Natural killer cell (primary cell): ENCODE results near the gene SCN11A. TPM values are rescaled to one million over a fixed set of nuclear protein-coding genes. Genes with fewer than 3 reads are reported as not detected.

Experiments
- ATAC-seq, 3 donors: fragments of 150-1000 bp in 2 of 3; fragments of 200-7000 bp in 1 of 3; cut with Tn5 transposase; 1 replicate in 1 of 3; 2 replicates in 2 of 3; pipeline ENCODE4 v1.10.0; 2021; ENCODE audit warnings: mild to moderate bottlenecking in 2 of 3, moderate library complexity in 2 of 3
- DNase-seq, 2 donors: peaks; one replicate each; pipeline versions ENCODE4 v3.0.0 to v3.0.0-alpha.2; 2013 to 2021; ENCODE audit warnings: mixed read lengths in 1 of 2
- H3K27ac ChIP-seq: one replicate; pipeline ENCODE4 v1.5.1; 2013; ENCODE audit warnings: mild to moderate bottlenecking, low read length
- H3K27me3 ChIP-seq: one replicate; pipeline ENCODE4 v1.6.1; 2013; ENCODE audit warnings: low read length; ENCODE audit not compliant: control insufficient read depth, insufficient read depth
- H3K36me3 ChIP-seq: one replicate; pipeline ENCODE4 v1.6.1; 2013; ENCODE audit warnings: low read length; ENCODE audit not compliant: control insufficient read depth, insufficient read depth
- H3K4me1 ChIP-seq: one replicate; pipeline ENCODE4 v1.6.1; 2013; ENCODE audit warnings: low read length; ENCODE audit not compliant: control insufficient read depth, insufficient read depth
- H3K4me3 ChIP-seq: one replicate; pipeline ENCODE4 v1.5.1; 2013; ENCODE audit warnings: low read length
- H3K9me3 ChIP-seq: one replicate; pipeline ENCODE4 v1.6.1; 2013; ENCODE audit warnings: low read length; ENCODE audit not compliant: control insufficient read depth, insufficient read depth
- H3K27ac Mint-ChIP-seq, 2 donors: one replicate each; pipeline ENCODE4 v1.8.0; 2022; ENCODE audit warnings: mild to moderate bottlenecking in 2 of 2, mixed read lengths in 2 of 2, moderate library complexity in 1 of 2
- H3K27me3 Mint-ChIP-seq, 2 donors: one replicate each; pipeline ENCODE4 v1.8.0; 2022; ENCODE audit warnings: low read depth in 2 of 2, mixed read lengths in 2 of 2
- H3K36me3 Mint-ChIP-seq: one replicate; pipeline ENCODE4 v1.8.0; 2022; ENCODE audit warnings: mixed read lengths
- H3K4me1 Mint-ChIP-seq, 2 donors: one replicate each; pipeline ENCODE4 v1.8.0; 2022; ENCODE audit warnings: mixed read lengths in 2 of 2
- H3K4me3 Mint-ChIP-seq: one replicate; pipeline ENCODE4 v1.8.0; 2022; ENCODE audit warnings: mild to moderate bottlenecking, moderate library complexity, mixed read lengths
- H3K9me3 Mint-ChIP-seq, 2 donors: one replicate each; pipeline ENCODE4 v1.8.0; 2022; ENCODE audit warnings: mixed read lengths in 2 of 2
- CTCF ChIP-seq: fragments of 200-600 bp; IDR thresholded peaks from one replicate; pipeline ENCODE4 v1.8.0; 2022; ENCODE audit warnings: antibody characterized with exemption
- WGBS: methylation state at CpG from one replicate; pipeline ENCODE4 v1.1.7; 2013; ENCODE audit warnings: missing lambda C conversion rate; ENCODE audit not compliant: insufficient coverage; 5-methylcytosine and 5-hydroxymethylcytosine counted together
- intact Hi-C: fragments of 100-400 bp; cut with micrococcal nuclease; formaldehyde crosslinking; loops from one replicate; pipeline ENCODE4 v1.14.2; 2022
- total RNA-seq, 4 donors: library from RNA; stranded (reverse); fragments of 120-200 nt in 1 of 4; gene quantifications; one replicate each; pipeline versions ENCODE4 v1.2.3 to v1.2.4, GENCODE V29; 2013 to 2022

SCN11A gene
- total RNA-seq, 3 donors from 2014 or later (not counting 1 experiment from before 2014, with no cell fraction given), result 0.07 to 0.08 TPM; not detected in 1

- H3K4me3 ChIP-seq, result no peak overlapping the region
- Mint-ChIP-seq H3K9me3 (no peaks in the 10 kb centered on the region), H3K27me3 (peaks cover 30 to 72% of the 10 kb centered on the region in 2 donors), H3K36me3 (no peaks in the 10 kb centered on the region), H3K4me3 (no peak overlapping the region), H3K4me1 (peaks cover 0 to 4% of the 10 kb centered on the region in 2 donors), H3K27ac (no peak overlapping the region)
- H3K27ac ChIP-seq, result no peak overlapping the region
- H3K27me3 ChIP-seq, result no peaks in the 10 kb centered on the region
- DNase-seq (no peak), ATAC-seq (no peak)
- H3K4me1 ChIP-seq, result no peaks in the 10 kb centered on the region
- WGBS, result 92% methylated on average over 4 of the region's 4 CpGs
- intact Hi-C loops, result loop anchor here (10.0 kb wide), 1 partner anchor 507 kb away; no protein-coding TSS in a partner anchor
- TF ChIP-seq CTCF, result no peak
- H3K36me3 ChIP-seq, result no peaks in the 10 kb centered on the region
- H3K9me3 ChIP-seq, result no peaks in the 10 kb centered on the region
Observed at GRCh38 chr3:39021465-39022285, 30.1 kb downstream of the SCN11A start.

DNA sequence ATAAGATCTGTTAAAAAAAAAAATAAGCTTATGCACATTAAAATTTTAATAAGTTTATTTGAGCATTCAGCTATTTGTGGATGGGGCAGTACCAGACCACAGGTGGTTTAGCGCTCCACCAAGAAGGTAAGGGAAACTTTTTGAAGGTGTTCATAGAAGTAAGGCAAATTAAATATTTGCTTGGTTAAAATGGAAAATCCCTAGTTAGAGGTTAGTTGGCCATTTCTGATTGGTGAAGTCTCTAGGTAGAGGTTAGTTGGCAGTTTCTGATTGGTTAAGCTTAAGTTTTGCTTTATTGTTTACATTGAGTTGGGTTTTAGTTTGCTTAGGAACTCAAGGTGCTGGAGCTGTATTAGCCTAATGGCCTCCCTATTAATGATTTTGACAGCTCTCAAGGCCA, 30.7 kb downstream of the SCN11A start:
- Histone ChIP-seq H3K9me3 (no peaks in the 10 kb centered on the region), H3K27me3 (no peaks in the 10 kb centered on the region), H3K36me3 (no peaks in the 10 kb centered on the region), H3K27ac (no peak overlapping the region), H3K4me1 (no peaks in the 10 kb centered on the region), H3K4me3 (no peak overlapping the region)
- 62% methylated on average over 1 of the region's 1 CpG for WGBS
- DNase-seq (peak in 1 of 2 donors; percentile 6), ATAC-seq (peak in 2 of 3 donors; percentile 15 to 28)
- H3K27ac Mint-ChIP-seq, result no peak overlapping the region
- no peak for TF ChIP-seq CTCF
- H3K36me3 Mint-ChIP-seq, result no peaks in the 10 kb centered on the region
- H3K4me1 Mint-ChIP-seq, result peaks cover 0 to 4% of the 10 kb centered on the region in 2 donors
- intact Hi-C loops, result loop anchor here (10.0 kb wide), 1 partner anchor 506 kb away; no protein-coding TSS in a partner anchor
- no peak overlapping the region for H3K4me3 Mint-ChIP-seq
- no peaks in the 10 kb centered on the region for H3K9me3 Mint-ChIP-seq
- peaks cover 30 to 66% of the 10 kb centered on the region in 2 donors for H3K27me3 Mint-ChIP-seq

DNA sequence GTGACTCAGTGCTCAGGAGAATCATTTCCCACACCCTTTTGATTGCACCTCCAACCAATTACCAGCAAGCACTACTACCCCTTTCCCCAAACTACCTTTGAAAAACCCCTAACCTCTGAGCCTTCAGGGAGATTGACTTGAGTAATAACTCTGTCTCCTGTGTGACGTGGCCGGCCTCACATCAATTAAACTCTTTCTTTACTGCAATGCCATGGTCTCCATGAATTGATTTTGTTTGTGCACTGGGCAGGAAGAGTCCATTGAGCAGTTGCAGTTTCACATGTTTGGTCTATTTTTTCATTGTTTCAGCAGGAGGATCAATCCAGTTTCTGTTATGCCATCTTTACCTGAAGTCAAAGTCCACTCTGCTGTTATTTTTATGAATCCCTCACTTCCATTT, 32.4 kb downstream of the SCN11A start:
- Histone ChIP-seq H3K27me3 (no peaks in the 10 kb centered on the region), H3K4me1 (no peaks in the 10 kb centered on the region), H3K4me3 (no peak overlapping the region), H3K27ac (no peak overlapping the region), H3K36me3 (no peaks in the 10 kb centered on the region), H3K9me3 (no peaks in the 10 kb centered on the region)
- no peak overlapping the region for H3K27ac Mint-ChIP-seq
- intact Hi-C loops, result no loop called here
- no peak overlapping the region for H3K4me3 Mint-ChIP-seq
- DNase-seq, result no peak
- 60% methylated on average over 2 of the region's 2 CpGs for WGBS
- TF ChIP-seq CTCF, result no peak
- no peak for ATAC-seq
- H3K36me3 Mint-ChIP-seq, result no peaks in the 10 kb centered on the region
- peaks cover 24 to 62% of the 10 kb centered on the region in 2 donors for H3K27me3 Mint-ChIP-seq
- peaks cover 0 to 4% of the 10 kb centered on the region in 2 donors for H3K4me1 Mint-ChIP-seq
- H3K9me3 Mint-ChIP-seq, result no peaks in the 10 kb centered on the region
